HepG2 (cell line): ENCODE measurements around the gene MST1. TPM values are rescaled to one million over a fixed set of nuclear protein-coding genes. Genes with fewer than 3 reads are reported as not detected.

ENCODE experiments used
- ARID2 ChIP-seq: sonication (generic); formaldehyde crosslinking; IDR thresholded peaks from 2 replicates; pipeline ENCODE4 v1.8.1; 2022; ENCODE audit warnings: mild to moderate bottlenecking, missing genetic modification reagents, borderline replicate concordance
- DNMT3B ChIP-seq: conservative IDR thresholded peaks from 2 replicates; pipeline ENCODE4 v1.6.1; 2016; ENCODE audit warnings: missing biosample characterization, control low read depth
- ETV5 ChIP-seq: IDR thresholded peaks from 2 replicates; pipeline ENCODE4 v1.6.1; 2018; ENCODE audit warnings: missing biosample characterization, missing genetic modification reagents, inconsistent platforms, borderline replicate concordance
- HOXA3 ChIP-seq: sonication (generic); formaldehyde crosslinking; IDR thresholded peaks from 2 replicates; pipeline ENCODE4 v1.5.0; 2020; ENCODE audit warnings: missing genetic modification reagents
- JUN ChIP-seq: sonication (generic); formaldehyde crosslinking; IDR thresholded peaks from 2 replicates; pipeline ENCODE4 v1.4.0; 2020; ENCODE audit warnings: mild to moderate bottlenecking, missing genetic modification reagents
- MBNL3 ChIP-seq: fragments of 250-450 bp; sonication (Bioruptor Pico); conservative IDR thresholded peaks from 2 replicates; pipeline ENCODE4 v1.8.0; 2022; ENCODE audit warnings: mild to moderate bottlenecking, inconsistent platforms
- MZF1 ChIP-seq: sonication (generic); formaldehyde crosslinking; IDR thresholded peaks from 2 replicates; pipeline ENCODE4 v1.8.1; 2023; ENCODE audit warnings: mild to moderate bottlenecking, missing genetic modification reagents, borderline replicate concordance
- RARA ChIP-seq: IDR thresholded peaks from 2 replicates; pipeline ENCODE4 v1.6.1; 2016; ENCODE audit warnings: missing genetic modification reagents, missing compliant biosample characterization
- SRY ChIP-seq: sonication (generic); formaldehyde crosslinking; IDR thresholded peaks from 2 replicates; pipeline ENCODE4 v1.8.0; 2022; ENCODE audit warnings: mild to moderate bottlenecking, missing genetic modification reagents
- THAP7 ChIP-seq: sonication (generic); formaldehyde crosslinking; IDR thresholded peaks from 2 replicates; pipeline ENCODE4 v1.8.1; 2023; ENCODE audit warnings: mild to moderate bottlenecking, missing genetic modification reagents
- TOPORS ChIP-seq: sonication (generic); formaldehyde crosslinking; IDR thresholded peaks from 2 replicates; pipeline ENCODE4 v1.8.0; 2023; ENCODE audit warnings: mild to moderate bottlenecking, missing genetic modification reagents
- UBTF ChIP-seq: sonication (generic); formaldehyde crosslinking; IDR thresholded peaks from 2 replicates; pipeline ENCODE4 v1.4.0; 2020; ENCODE audit warnings: mild to moderate bottlenecking, missing genetic modification reagents
- ZBTB37 ChIP-seq: sonication (generic); formaldehyde crosslinking; IDR thresholded peaks from 2 replicates; pipeline ENCODE4 v1.4.0; 2020; ENCODE audit warnings: mild to moderate bottlenecking, missing genetic modification reagents
- ZBTB7A ChIP-seq: sonication (generic); formaldehyde crosslinking; IDR thresholded peaks from 2 replicates; pipeline ENCODE4 v1.8.0; 2022; ENCODE audit warnings: mild to moderate bottlenecking, missing genetic modification reagents
- ZFP36L1 ChIP-seq: sonication (generic); formaldehyde crosslinking; IDR thresholded peaks from 2 replicates; pipeline ENCODE4 v1.8.0; 2022; ENCODE audit warnings: mild to moderate bottlenecking, missing genetic modification reagents, moderate library complexity
- ZMYM2 ChIP-seq: sonication (generic); formaldehyde crosslinking; IDR thresholded peaks from 2 replicates; pipeline ENCODE4 v1.8.0; 2022; ENCODE audit warnings: mild to moderate bottlenecking, missing genetic modification reagents
- ZNF280B ChIP-seq: sonication (generic); formaldehyde crosslinking; IDR thresholded peaks from 2 replicates; pipeline ENCODE4 v1.5.0; 2020; ENCODE audit warnings: missing genetic modification reagents, mild to moderate bottlenecking, borderline replicate concordance
- ZNF333 ChIP-seq: sonication (generic); formaldehyde crosslinking; IDR thresholded peaks from 2 replicates; pipeline ENCODE4 v1.4.0; 2020; ENCODE audit warnings: mild to moderate bottlenecking, missing genetic modification reagents, borderline replicate concordance
- ZNF484 ChIP-seq: sonication (generic); formaldehyde crosslinking; IDR thresholded peaks from 2 replicates; pipeline ENCODE4 v1.5.1; 2020; ENCODE audit warnings: mild to moderate bottlenecking, low read depth, missing genetic modification reagents, borderline replicate concordance
- ZNF570 ChIP-seq: sonication (generic); formaldehyde crosslinking; IDR thresholded peaks from 2 replicates; pipeline ENCODE4 v1.4.0; 2020; ENCODE audit warnings: mild to moderate bottlenecking, missing genetic modification reagents, borderline replicate concordance
- ZNF75D ChIP-seq: sonication (generic); formaldehyde crosslinking; IDR thresholded peaks from 2 replicates; pipeline ENCODE4 v1.8.1; 2023; ENCODE audit warnings: missing genetic modification reagents, mild to moderate bottlenecking, borderline replicate concordance
- ZNF792 ChIP-seq: IDR thresholded peaks from 2 replicates; pipeline ENCODE4 v1.6.1; 2016
- polyA plus RNA-seq, 8 experiments: library from polyadenylated mRNA; depleted of rRNA in 3 of 8; stranded (reverse) in 7 of 8; unstranded in 1 of 8; fragments of >200 nt; fragmentation: Illumina TruSeq in 4 of 8; extraction: Trizol in 4 of 8; gene quantifications; 2 replicates each; pipeline versions ENCODE4 v1.2.1 to v1.2.3, GENCODE V29; 2011 to 2016; ENCODE audit warnings: low read depth in 4 of 8, missing spikeins in 1 of 8, mixed read lengths in 1 of 8; ENCODE audit not compliant: insufficient read depth in 1 of 8
- total RNA-seq, 5 experiments: library from RNA; depleted of rRNA; stranded (reverse); fragments of >200 nt; fragmentation: Illumina TruSeq; extraction: Trizol; gene quantifications; 2 replicates each; pipeline ENCODE4 v1.2.3, GENCODE V29; 2016; ENCODE audit warnings: low read depth in 1 of 5
- TF ChIP-seq, protein P1 (sequence below): sonication (generic); formaldehyde crosslinking; IDR thresholded peaks from 2 replicates; pipeline ENCODE4 v1.5.1; 2020; ENCODE audit warnings: missing genetic modification reagents, mild to moderate bottlenecking, borderline replicate concordance

The MST1 gene
- total and polyA plus RNA-seq, 2 of the 13 experiments (the other 11 are each of a cell fraction or from before 2014, with no cell fraction given) = 189 to 452 TPM

DNA sequence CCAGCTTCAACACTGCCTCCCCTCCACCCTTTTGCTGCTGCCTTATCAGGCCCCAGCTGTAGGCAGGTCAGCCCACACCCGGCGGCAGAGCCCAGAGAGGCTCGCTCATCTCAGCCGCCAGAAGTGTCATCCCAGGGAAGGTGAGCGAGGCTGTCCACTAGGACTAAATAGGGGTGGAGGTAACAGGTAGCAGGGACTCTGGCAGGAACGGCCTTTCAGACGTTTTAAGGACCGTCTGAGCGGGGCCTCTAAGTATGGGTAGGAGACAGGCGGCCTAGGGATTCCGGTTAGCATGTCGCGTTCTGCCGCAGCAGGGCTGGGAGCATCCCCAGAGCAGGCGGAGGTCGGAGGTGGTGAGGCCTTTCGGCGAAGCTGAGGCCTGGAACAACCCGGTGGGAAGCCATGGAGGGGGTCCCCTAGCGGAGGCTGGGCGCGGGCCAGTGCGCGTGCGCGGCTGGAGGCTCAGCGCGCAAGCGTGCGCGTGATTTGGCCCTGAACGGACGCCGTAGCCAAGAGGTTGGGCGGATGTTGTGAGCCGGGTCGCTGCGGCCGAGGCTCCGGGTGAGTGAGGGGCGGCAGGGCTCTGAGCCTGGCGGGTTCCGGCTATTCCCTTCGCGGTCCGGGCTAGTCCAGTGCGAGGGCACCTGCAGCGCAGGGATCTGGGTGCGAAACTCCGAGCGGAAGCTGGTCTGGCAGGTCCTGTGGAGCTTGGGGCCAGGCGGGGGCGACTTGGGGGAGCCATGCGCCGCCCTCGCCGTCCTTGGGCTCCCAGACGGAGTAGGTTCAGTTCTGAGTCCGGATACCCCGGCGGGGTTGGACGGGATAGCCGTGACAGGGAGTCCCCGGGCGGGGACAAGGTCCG lies at the start of gene MST1, which contains the start of gene RNF123 (continued):
- TF ChIP-seq RARA (CRISPR knock-in tag) = peak; percentile 43; the same call in 1 of the 2 replicates
- 0 out of 2 replicates have a peak, but pooled peaks have one; percentile 23 for TF ChIP-seq JUN
- TF ChIP-seq ARID2 (CRISPR knock-in tag) = no peak
- no peak for TF ChIP-seq MBNL3 (CRISPR knock-in tag)
- TF ChIP-seq THAP7 (CRISPR knock-in tag) = no peak
- TF ChIP-seq ZNF792 (CRISPR knock-in tag) = no peak
- no peak for TF ChIP-seq TOPORS (CRISPR knock-in tag)
- TF ChIP-seq UBTF (CRISPR knock-in tag) = peak; percentile 83
- TF ChIP-seq DNMT3B (CRISPR knock-in tag) = 0 out of 2 replicates have a peak, but pooled peaks have one; percentile 21
- no peak for TF ChIP-seq MZF1 (CRISPR knock-in tag)
- peak; percentile 64 for TF ChIP-seq ETV5
- TF ChIP-seq ZNF333 = no peak; the same call in 1 of the 2 replicates
- TF ChIP-seq, protein P1, sequence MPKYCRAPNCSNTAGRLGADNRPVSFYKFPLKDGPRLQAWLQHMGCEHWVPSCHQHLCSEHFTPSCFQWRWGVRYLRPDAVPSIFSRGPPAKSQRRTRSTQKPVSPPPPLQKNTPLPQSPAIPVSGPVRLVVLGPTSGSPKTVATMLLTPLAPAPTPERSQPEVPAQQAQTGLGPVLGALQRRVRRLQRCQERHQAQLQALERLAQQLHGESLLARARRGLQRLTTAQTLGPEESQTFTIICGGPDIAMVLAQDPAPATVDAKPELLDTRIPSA = no peak; the same call in 1 of the 2 replicates
- TF ChIP-seq HOXA3 (CRISPR knock-in tag) = peak; percentile 71; the same call in 1 of the 2 replicates
- TF ChIP-seq ZNF484 (CRISPR knock-in tag) = no peak
- peak; percentile 56; the same call in 1 of the 2 replicates for TF ChIP-seq ZBTB7A
- no peak for TF ChIP-seq ZNF570 (CRISPR knock-in tag)
- TF ChIP-seq ZNF75D = no peak
- no peak for TF ChIP-seq ZMYM2 (CRISPR knock-in tag)
- 0 out of 2 replicates have a peak, but pooled peaks have one; percentile 25 for TF ChIP-seq ZNF280B (CRISPR knock-in tag)
- TF ChIP-seq ZFP36L1 (CRISPR knock-in tag) = no peak
- no peak for TF ChIP-seq ZBTB37 (CRISPR knock-in tag)
- peak; percentile 52; the same call in 1 of the 2 replicates for TF ChIP-seq SRY (CRISPR knock-in tag)
